ENCODE measurements around the gene SPCS2.
A peak's percentile ranks its signal among the peaks of the same experiment; 100 is the strongest.

- TF ChIP-seq, protein P1, sequence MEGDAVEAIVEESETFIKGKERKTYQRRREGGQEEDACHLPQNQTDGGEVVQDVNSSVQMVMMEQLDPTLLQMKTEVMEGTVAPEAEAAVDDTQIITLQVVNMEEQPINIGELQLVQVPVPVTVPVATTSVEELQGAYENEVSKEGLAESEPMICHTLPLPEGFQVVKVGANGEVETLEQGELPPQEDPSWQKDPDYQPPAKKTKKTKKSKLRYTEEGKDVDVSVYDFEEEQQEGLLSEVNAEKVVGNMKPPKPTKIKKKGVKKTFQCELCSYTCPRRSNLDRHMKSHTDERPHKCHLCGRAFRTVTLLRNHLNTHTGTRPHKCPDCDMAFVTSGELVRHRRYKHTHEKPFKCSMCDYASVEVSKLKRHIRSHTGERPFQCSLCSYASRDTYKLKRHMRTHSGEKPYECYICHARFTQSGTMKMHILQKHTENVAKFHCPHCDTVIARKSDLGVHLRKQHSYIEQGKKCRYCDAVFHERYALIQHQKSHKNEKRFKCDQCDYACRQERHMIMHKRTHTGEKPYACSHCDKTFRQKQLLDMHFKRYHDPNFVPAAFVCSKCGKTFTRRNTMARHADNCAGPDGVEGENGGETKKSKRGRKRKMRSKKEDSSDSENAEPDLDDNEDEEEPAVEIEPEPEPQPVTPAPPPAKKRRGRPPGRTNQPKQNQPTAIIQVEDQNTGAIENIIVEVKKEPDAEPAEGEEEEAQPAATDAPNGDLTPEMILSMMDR (IDR thresholded peaks at IDR 0.05): no peak
- no peak for TF ChIP-seq POLR2A (IDR thresholded peaks at IDR 0.05)
- TF ChIP-seq EP300 (IDR thresholded peaks at IDR 0.05): peak in 1 of 2 donors; percentile 49
Measured at GRCh38 chr11:74988541-74989259, 39.6 kb downstream of the SPCS2 start, which contains the start of gene NEU3.

Data from tibial nerve (tissue), 4 donors.